Endothelial cell of umbilical vein (primary cell): Measurements from ENCODE around the gene MALRD1. TPM values are rescaled to one million over a fixed set of nuclear protein-coding genes. Genes with fewer than 3 reads are reported as not detected.

ENCODE experiments used
- BruUV-seq: library from RNA; stranded (reverse); fragments of 400-500 nt; replicated peaks from 2 replicates; lab custom pipeline; 2021; lab: Mats Ljungman, UMichigan
- CTCF ChIA-PET: fragments of 300-600, 350-600 bp; sonication (Branson Sonifier 250); formaldehyde crosslinking; loops from one replicate; lab custom pipeline; 2021; ENCODE audit warnings: antibody characterized with exemption, inconsistent platforms; lab: Charles Lee
- POLR2A ChIA-PET: fragments of 300-600, 350-600 bp; sonication (Branson Sonifier 250); formaldehyde crosslinking; loops from one replicate; lab custom pipeline; 2021; ENCODE audit warnings: antibody characterized with exemption, inconsistent platforms; lab: Charles Lee
- DNase-seq: peaks from one replicate; pipeline ENCODE4 v3.0.0-alpha.2; 2011; ENCODE audit warnings: low read depth, low spot score
- FAIRE-seq: peaks from 2 replicates; lab custom pipeline; 2011; peaks lifted over from hg19 to GRCh38; lab: Jason Lieb, UNC
- H2AFZ ChIP-seq: 2 replicates; pipeline ENCODE4 v1.6.0; 2012; ENCODE audit warnings: low read depth, low read length, control low read depth, inconsistent platforms
- H3K27ac ChIP-seq: 2 replicates; pipeline ENCODE4 v1.5.1; 2011; ENCODE audit warnings: low read depth, mild to moderate bottlenecking, control low read depth, low read length, moderate library complexity; ENCODE audit not compliant: insufficient read depth
- H3K27me3 ChIP-seq, 2 experiments: 2 replicates each; pipeline versions ENCODE4 v1.6.0 to v1.6.1; 2011; ENCODE audit warnings: low read length in 2 of 2, mixed read lengths in 1 of 2; ENCODE audit not compliant: control insufficient read depth in 2 of 2, insufficient read depth in 2 of 2
- H3K36me3 ChIP-seq, 2 experiments: 2 replicates in 1 of 2; 3 replicates in 1 of 2; pipeline ENCODE4 v1.5.1; 2011; ENCODE audit warnings: low read length in 2 of 2, mild to moderate bottlenecking in 1 of 2, moderate library complexity in 1 of 2; ENCODE audit not compliant: control insufficient read depth in 2 of 2, insufficient read depth in 2 of 2; ENCODE audit errors: extremely low read depth in 1 of 2
- H3K4me1 ChIP-seq: 3 replicates; pipeline ENCODE4 v1.5.1; 2011; ENCODE audit warnings: mild to moderate bottlenecking, low read length; ENCODE audit not compliant: control insufficient read depth, insufficient read depth; ENCODE audit errors: extremely low read depth
- H3K4me2 ChIP-seq: 2 replicates; pipeline ENCODE4 v1.6.1; 2011; ENCODE audit warnings: low read length, control low read depth, mixed read lengths; ENCODE audit not compliant: insufficient read depth
- H3K4me3 ChIP-seq, 3 experiments: fragments of 200-600 bp in 1 of 3; sonication (generic), shearing (Covaris generic) in 1 of 3; replicated peaks in 1 of 3; 2 replicates each; pipeline ENCODE4 v1.5.1; 2011 to 2016; ENCODE audit warnings: control low read depth in 3 of 3, low read length in 3 of 3, mild to moderate bottlenecking in 2 of 3, inconsistent platforms in 1 of 3, low read depth in 1 of 3, moderate library complexity in 1 of 3; ENCODE audit not compliant: insufficient read depth in 1 of 3
- H3K79me2 ChIP-seq: 2 replicates; pipeline ENCODE4 v1.6.0; 2012; ENCODE audit warnings: low read length, inconsistent platforms; ENCODE audit not compliant: control insufficient read depth, insufficient read depth
- H3K9ac ChIP-seq: replicated peaks from 2 replicates; pipeline ENCODE3; 2011; ENCODE audit warnings: low read length, control low read depth; ENCODE audit not compliant: insufficient read depth; ENCODE audit errors: extremely low read depth
- H3K9me1 ChIP-seq: replicated peaks from 3 replicates; pipeline ENCODE4 v1.6.0; 2011; ENCODE audit warnings: mild to moderate bottlenecking, low read length; ENCODE audit not compliant: control insufficient read depth, insufficient read depth; ENCODE audit errors: extremely low read depth
- H3K9me3 ChIP-seq: replicated peaks from 2 replicates; pipeline ENCODE4 v1.5.1; 2012; ENCODE audit warnings: low read length, inconsistent platforms; ENCODE audit not compliant: control insufficient read depth, insufficient read depth
- H4K20me1 ChIP-seq: replicated peaks from 2 replicates; pipeline ENCODE3; 2011; ENCODE audit warnings: mild to moderate bottlenecking, low read length; ENCODE audit not compliant: control insufficient read depth, insufficient read depth; ENCODE audit errors: extremely low read depth
- CTCF ChIP-seq, 2 donors: IDR thresholded peaks; 1 replicate in 1 of 2; 2 replicates in 1 of 2; pipeline ENCODE4 v1.5.1; 2011; ENCODE audit warnings: low read length in 2 of 2, mild to moderate bottlenecking in 2 of 2, moderate library complexity in 2 of 2, control low read depth in 1 of 2, inconsistent platforms in 1 of 2, low read depth in 1 of 2; ENCODE audit not compliant: insufficient read depth in 1 of 2; ENCODE audit errors: extremely low read depth in 1 of 2
- EZH2 ChIP-seq: IDR thresholded peaks from 2 replicates; pipeline ENCODE4 v1.6.1; 2012; ENCODE audit warnings: borderline replicate concordance, low read depth, mild to moderate bottlenecking, moderate library complexity, low read length, inconsistent platforms; ENCODE audit not compliant: severe bottlenecking
- FOS ChIP-seq: IDR thresholded peaks from 2 replicates; pipeline ENCODE4 v1.6.1; 2011; ENCODE audit warnings: mild to moderate bottlenecking, low read length, moderate library complexity, borderline replicate concordance; ENCODE audit not compliant: insufficient read depth
- GATA2 ChIP-seq: IDR thresholded peaks from 2 replicates; pipeline ENCODE4 v1.7.0; 2011; ENCODE audit warnings: low read depth, mild to moderate bottlenecking, moderate library complexity, mixed read lengths, low read length; ENCODE audit not compliant: insufficient read length, insufficient read depth
- JUN ChIP-seq: IDR thresholded peaks from 2 replicates; pipeline ENCODE4 v1.6.1; 2011; ENCODE audit warnings: borderline replicate concordance, low read depth; ENCODE audit not compliant: insufficient read length, insufficient read depth
- MAX ChIP-seq: IDR thresholded peaks from 2 replicates; pipeline ENCODE4 v1.6.1; 2011; ENCODE audit not compliant: insufficient read depth, insufficient read length
- POLR2A ChIP-seq: IDR thresholded peaks from 2 replicates; pipeline ENCODE4 v1.6.1; 2012; ENCODE audit warnings: low read depth, mild to moderate bottlenecking, control low read depth, low read length
- POLR2AphosphoS5 ChIP-seq: IDR thresholded peaks from 2 replicates; pipeline ENCODE4 v1.6.1; 2012; ENCODE audit warnings: low read depth, mild to moderate bottlenecking, control low read depth, low read length, moderate library complexity; ENCODE audit not compliant: insufficient read depth
- dilution Hi-C: fragments of 300-500 bp; cut with MboI; formaldehyde crosslinking; loops from one replicate; pipeline ENCODE4 v1.15.0; 2019; ENCODE audit warnings: low sequenced_read_pairs; ENCODE audit not compliant: extremely low pct_ligation_motif_present
- intact Hi-C: fragments of 100-400 bp; cut with micrococcal nuclease; formaldehyde crosslinking; loops from one replicate; pipeline ENCODE4 v1.10.0; 2022
- polyA plus RNA-seq, 4 experiments: library from polyadenylated mRNA; depleted of rRNA in 3 of 4; stranded (reverse) in 3 of 4; unstranded in 1 of 4; fragments of >200 nt; gene quantifications; 2 replicates each; pipeline versions ENCODE4 v1.2.1 to v1.2.3, GENCODE V29; 2011 to 2012; ENCODE audit warnings: missing spikeins in 1 of 4
- total RNA-seq: library from RNA; stranded (reverse); gene quantifications from 2 replicates; pipeline ENCODE4 v1.2.3, GENCODE V29; 2021

MALRD1 gene
- total and polyA plus RNA-seq, 2 donors (not counting 3 experiments of a cell fraction or from before 2014, with no cell fraction given), result not detected

GRCh38 chr10:19283786-19284185 lies 235.2 kb downstream of the MALRD1 start:
- dilution Hi-C loops (no loop called here), intact Hi-C loops (no loop called here)
- H3K9ac ChIP-seq, result no peak overlapping the region
- H3K4me3 ChIP-seq, result no peak overlapping the region
- no peaks in the 10 kb centered on the region for H3K27me3 ChIP-seq
- TF ChIP-seq CTCF (IDR thresholded peaks at IDR 0.05; ENCODE audit: extremely low read depth in 1 of 2, insufficient read depth in 1 of 2, low read depth in 1 of 2, low read length in 2 of 2) (no peak), EZH2 (no peak), JUN (no peak), GATA2 (no peak), POLR2A (no peak), MAX (no peak), FOS (no peak), POLR2AphosphoS5 (no peak)
- BruUV-seq, result no TSS peak
- no peak overlapping the region for H3K27ac ChIP-seq
- DNase-seq (no peak), FAIRE-seq (no peak)
- peaks cover 2% of the 10 kb centered on the region for H3K9me3 ChIP-seq
- no peak overlapping the region for H3K4me2 ChIP-seq
- no peak overlapping the region for H2AFZ ChIP-seq
- H4K20me1 ChIP-seq, result no peaks in the 10 kb centered on the region
- ChIA-PET POLR2A (no interaction called here), CTCF (no interaction called here)
- no peaks in the 10 kb centered on the region for H3K79me2 ChIP-seq
- H3K4me1 ChIP-seq, result no peaks in the 10 kb centered on the region
- no peaks in the 10 kb centered on the region for H3K36me3 ChIP-seq
- no peaks in the 10 kb centered on the region for H3K9me1 ChIP-seq
